ENCODE measurements around the gene CHIT1.

Gene CHIT1

DNA sequence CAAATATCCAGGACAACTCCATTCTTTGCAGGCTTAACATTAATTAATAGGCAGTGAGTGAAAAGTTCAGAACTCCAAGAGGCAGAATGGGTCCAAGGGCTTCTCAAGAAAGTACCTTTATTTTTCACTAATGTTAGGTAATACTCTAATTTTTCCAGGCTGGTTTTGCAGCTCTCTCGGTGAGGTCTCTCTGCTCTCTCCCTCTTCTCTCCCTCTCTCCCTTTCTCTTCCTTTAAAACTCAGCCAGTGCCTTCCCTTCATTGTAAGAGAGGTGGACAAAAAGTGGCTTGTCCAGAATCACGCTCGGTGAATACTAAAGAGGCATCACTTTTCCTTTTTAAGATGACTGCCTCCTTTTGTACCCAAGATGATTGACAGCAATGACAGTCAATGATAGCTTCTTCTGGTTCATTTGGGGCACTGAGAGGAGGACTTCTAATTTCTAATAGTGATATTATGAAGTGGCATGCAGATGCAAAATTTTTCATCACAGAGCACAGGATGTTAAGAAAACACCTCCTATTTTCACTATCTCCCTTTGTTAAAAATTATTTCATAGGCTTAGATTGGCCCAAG, 41.7 kb downstream of the CHIT1 start:
- no peak for DNase-seq

DNA sequence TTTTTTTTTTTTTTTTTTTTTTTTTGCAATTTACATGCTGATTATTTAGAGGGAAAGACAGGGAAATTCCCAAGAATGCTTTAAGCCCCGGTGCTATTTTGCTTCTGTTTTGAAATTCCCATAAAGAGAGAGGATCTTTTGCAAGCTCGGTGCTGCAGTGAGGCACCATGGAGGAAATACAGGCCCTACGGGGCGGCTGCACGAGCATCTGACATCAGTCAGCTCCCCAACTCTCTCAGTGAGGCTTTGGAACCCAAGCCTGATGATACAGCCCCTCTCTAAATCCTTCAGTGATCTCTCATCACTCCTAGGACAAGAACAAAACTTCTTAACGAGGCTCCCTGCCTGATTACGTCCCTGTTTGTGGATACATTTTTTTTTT, 42.2 kb downstream of the CHIT1 start:
- DNase-seq, result peak; percentile 85 to 97

- peak; percentile 93 to 99 for DNase-seq
These were observed 42.8 kb downstream of the CHIT1 start, which contains the start of gene CHI3L1 for GRCh38 chr1:203186446-203187303. TSS of gene CHI3L1 (minus strand) at chr1:203186704. CDS start at chr1:203186623, 81 bp downstream.

DNA sequence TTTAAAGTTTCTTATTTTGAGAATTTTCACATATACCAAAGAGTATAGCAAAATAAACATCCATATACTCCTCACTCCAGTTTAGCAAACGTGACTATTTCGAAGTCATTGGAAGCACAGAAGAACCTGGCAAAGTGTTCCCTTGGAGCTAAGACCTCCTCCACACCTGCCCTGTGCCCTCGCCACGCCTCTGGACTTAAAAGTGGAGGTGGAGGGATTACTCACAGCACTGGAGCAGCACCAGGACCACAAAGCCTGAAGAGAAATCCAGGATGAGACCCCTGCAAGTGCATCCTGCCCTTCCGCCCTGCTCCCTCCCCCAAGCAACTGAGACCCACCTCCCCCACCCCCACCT, 43.4 kb downstream of the CHIT1 start:
- DNase-seq, result no peak

DNA sequence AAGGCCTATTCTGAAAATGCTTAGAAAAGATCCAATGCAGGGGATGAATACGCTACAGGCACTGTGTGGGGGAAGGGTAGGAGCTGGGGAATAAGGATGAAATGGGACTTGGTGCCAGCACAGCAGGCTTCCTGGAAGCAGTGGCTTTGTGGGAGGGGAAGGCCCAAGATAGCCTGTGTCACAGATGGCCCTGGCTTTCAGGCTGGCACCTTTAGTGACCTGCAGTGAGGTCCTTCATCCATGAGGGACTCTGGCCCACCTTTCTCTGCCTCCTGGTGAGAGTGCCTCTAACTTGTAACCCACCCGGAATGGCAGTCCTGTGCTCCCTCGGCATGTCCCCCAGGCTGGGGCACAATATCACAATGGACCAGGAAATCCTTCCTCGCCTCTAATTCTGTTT, 43.9 kb downstream of the CHIT1 start:
- DNase-seq, result no peak

- no peak for DNase-seq
These were observed 44.4 kb downstream of the CHIT1 start for GRCh38 chr1:203185061-203185461.

DNA sequence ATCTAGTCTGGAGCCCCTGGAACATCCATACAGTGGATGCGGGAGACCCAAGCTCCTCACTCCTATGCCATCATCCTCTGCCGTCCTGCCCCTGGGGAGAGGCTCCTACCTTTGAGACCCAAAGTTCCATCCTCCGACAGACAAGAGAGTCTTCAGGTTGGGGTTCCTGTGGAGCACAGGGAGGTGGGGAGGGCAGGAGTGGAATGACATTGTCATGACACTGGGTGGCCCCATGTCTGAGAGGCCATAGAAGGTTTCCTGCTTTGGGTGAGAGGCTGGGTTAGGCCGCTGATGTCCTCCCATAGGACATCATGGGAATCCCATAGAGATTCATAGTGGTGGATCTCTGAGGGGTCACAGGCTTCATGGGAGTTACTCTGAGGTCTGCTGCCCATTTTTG, 45.0 kb downstream of the CHIT1 start:
- DNase-seq, result no peak

DNA sequence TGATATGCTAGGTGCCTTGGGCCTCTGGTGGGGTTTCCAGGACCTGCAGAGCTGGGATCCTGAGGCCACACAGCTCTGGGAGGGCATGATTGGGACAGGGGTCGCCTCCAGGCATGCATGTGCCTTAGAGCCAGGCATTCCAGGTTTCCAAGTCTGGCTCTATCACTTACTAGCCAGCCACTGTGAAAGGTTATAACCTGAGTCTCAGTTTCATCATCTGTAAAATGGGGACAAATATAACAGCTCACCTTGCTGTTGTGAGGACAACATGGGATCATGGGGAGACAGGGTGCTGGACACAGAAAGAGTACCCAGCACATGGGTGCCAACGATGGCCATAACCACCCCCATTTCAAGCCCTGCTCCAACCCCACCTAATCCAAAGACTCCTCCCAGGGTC, 45.6 kb downstream of the CHIT1 start:
- DNase-seq, result no peak

- no peak for DNase-seq
These were observed 47.0 kb downstream of the CHIT1 start for GRCh38 chr1:203182387-203182953.

- DNase-seq, result no peak
These were observed 47.7 kb downstream of the CHIT1 start for GRCh38 chr1:203181586-203182386.

- no peak for DNase-seq
These were observed 48.7 kb downstream of the CHIT1 start for GRCh38 chr1:203180611-203181330.

DNA sequence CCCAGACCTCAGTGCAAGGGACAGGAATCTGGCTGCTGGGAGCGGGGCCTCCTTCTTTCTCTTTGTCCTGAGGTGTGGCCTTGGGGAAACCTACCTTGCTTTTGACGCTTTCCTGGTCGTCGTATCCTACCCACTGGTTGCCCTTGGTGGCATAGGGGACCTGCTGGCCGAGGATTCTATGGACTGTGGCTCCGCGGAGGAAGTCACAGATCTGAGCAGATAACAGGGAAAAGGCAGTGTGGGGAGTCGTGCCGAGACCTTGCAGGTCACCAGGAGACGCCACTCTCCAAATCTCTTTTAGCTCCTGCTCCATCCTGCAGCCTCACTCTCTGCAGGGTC, 49.8 kb downstream of the CHIT1 start:
- no peak for DNase-seq

DNA sequence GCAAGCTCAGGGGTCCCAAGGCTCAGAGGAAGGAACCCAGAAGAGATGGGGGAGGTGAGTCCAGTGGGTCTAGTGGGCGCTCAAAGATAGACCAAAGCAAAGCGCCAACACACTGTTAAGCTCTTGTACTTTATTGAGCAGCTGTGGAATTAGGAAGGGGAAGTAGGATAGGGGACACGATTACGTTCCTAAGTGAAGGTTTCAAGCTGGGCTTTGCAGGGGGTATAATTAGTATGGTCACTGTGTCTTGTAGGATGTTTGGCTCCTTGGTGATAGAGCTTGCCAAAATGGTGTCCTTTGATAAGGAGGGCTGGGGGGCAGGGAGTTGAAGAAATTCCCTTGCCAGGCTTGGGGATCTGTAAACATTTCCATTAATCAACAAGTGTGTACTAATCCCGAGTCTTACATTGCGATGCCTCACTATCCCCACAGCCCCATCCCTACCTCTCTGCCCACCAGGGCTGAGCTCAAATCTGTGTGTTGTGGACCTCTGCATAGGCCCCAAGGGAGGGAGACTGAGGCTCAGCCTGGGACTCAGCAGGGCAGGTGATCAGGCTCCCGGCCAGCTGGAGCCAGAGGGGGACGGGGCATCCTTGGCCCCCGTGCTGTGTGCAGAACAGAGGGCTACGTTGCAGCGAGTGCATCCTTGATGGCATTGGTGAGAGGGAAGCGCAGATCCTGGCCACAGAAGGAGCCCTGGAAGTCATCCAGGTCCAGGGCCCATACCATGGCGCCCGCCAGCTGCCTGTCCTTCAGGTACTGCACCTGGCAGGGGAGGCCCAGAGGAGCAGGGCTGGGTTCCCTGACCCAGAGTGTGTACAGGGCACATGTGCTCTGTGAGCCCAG, 50.4 kb downstream of the CHIT1 start:
- DNase-seq, result no peak

DNA sequence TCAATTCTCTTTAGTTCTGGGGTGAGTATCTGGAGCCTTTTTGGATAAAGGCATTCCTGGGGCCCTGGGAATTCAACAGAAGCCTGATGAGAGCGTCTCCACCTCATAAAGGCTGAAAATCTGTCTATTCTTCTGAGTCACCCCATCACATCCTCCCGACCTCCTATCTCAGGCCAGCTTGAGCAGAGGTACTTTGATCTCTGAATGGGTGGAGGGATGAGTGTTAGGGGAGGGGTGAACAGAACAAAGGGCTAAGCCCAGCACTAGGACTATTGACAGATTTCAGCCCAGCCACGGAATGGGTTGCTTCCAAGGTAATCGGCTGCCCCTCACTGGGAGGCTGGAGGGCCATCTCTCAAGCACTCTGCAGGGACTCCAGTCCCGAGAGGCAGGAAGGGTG, 51.4 kb downstream of the CHIT1 start:
- no peak for DNase-seq

GRCh38 chr1:203177470-203178039, 51.9 kb downstream of the CHIT1 start:
- DNase-seq, result peak; percentile 48 to 72

- peak in 1 of 2 donors; percentile 55 for DNase-seq
These were observed 52.5 kb downstream of the CHIT1 start for GRCh38 chr1:203177036-203177405.

DNA sequence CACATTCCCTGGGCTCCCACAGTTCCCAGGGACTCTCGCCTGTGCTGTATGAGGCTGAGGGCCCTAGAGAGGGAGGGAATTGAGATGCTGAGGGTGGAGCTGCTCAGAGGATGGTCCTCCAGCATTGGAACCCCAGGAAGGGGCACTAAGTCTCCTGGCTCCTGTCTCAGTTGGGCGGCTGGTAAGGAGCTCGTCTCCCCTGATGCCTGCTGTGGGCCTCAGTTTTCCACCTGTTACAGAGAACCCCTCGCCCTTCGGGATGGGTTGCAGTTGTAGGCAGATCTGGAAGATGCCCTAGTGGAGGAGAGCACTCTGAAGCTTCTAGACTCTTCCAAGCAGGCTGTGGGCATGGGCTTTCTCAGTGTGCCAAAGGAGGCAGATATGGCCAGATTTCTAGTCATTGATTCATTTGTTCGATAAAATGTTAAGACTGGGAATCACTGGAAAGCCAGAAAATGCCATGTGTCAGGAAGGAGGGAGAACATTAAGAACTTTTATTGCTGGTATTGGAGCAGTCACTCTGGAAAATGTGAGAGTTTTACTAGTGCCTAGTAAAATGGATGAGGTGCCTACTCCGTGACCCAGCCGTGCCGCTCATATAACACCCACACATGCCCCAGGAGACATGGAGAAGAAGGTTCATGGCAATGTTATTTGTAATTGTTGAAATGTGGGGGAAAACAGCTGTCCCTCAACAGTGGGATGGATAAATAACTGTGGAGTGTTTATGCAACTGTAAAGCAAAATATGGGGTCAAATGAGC, 53.0 kb downstream of the CHIT1 start:
- DNase-seq, result peak in 1 of 2 donors; percentile 54

GRCh38 chr1:203175827-203176241, 53.6 kb downstream of the CHIT1 start:
- peak; percentile 47 to 80 for DNase-seq

DNA sequence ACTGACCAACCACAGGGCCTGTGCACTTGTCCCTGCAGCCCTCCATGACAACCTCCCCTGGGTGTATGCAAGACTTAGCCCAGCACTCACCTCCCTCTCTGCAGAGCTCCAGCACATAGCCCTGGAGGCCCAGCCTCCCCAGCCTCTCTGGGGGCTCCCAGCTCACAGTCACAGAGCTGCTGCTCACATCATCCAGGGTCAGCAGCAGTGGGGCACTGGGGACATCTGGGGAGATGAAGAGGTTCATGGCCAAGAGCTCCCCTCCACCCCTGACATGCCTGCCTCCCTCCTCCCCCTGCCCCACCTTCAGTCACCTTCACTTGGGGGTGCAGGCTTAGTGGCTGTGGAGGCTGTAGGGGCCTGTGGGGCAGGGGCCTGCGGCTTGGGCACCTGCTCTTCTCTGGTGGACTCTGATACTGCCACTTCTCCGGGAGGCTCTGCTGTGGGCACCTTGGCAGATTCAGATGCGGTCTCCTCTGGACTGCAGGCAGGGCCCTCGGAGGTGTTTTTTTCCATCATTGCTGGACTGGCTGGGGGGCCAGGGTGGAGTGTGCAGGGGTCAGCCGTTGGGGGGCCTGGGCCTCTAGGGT, 54.1 kb downstream of the CHIT1 start, which contains the start of gene MYBPH:
MYBPH (minus strand) TSS at position 590 of the 590 bp plus-strand sequence; CDS start at position 519, 71 bp downstream.
- DNase-seq, result no peak

Measured in inflammatory macrophage treated with lipopolysaccharide for 1 hour (primary cell).